ENCODE data around the gene UBC.
A peak's percentile ranks its signal among the peaks of the same experiment; 100 is the strongest.
"Not testable (repeated sequence)": the region's sequence is repeated elsewhere in the genome, so short reads cannot be mapped to it uniquely, and the experiment has no call there.

The UBC gene

GRCh38 chr12:124883263-124884130, 31.0 kb downstream of the UBC start:
- peak; percentile 42 for DNase-seq

- no peak for DNase-seq
These were observed 33.3 kb downstream of the UBC start for GRCh38 chr12:124881123-124881522.

- DNase-seq = not testable (repeated sequence)
These were observed 34.1 kb downstream of the UBC start for GRCh38 chr12:124880335-124880734.

- no peak for DNase-seq
These were observed 35.5 kb downstream of the UBC start for GRCh38 chr12:124878795-124879516.

GRCh38 chr12:124877423-124877822, 37.0 kb downstream of the UBC start:
- DNase-seq = no peak

- DNase-seq = no peak
These were observed 38.3 kb downstream of the UBC start for GRCh38 chr12:124876171-124876570.

- no peak for DNase-seq
These were observed 38.7 kb downstream of the UBC start for GRCh38 chr12:124875803-124876132.

GRCh38 chr12:124874988-124875802, 39.3 kb downstream of the UBC start:
- DNase-seq = no peak

GRCh38 chr12:124874188-124874587, 40.3 kb downstream of the UBC start:
- no peak for DNase-seq

GRCh38 chr12:124872068-124872719, 42.3 kb downstream of the UBC start:
- no peak for DNase-seq

- DNase-seq = no peak
These were observed 43.2 kb downstream of the UBC start for GRCh38 chr12:124871297-124871696.

GRCh38 chr12:124870515-124870914, 43.9 kb downstream of the UBC start:
- DNase-seq = no peak

GRCh38 chr12:124869059-124869665, 45.3 kb downstream of the UBC start:
- no peak for DNase-seq

- no peak for DNase-seq
These were observed 46.0 kb downstream of the UBC start for GRCh38 chr12:124868252-124869058.

GRCh38 chr12:124867401-124867930, 47.0 kb downstream of the UBC start:
- DNase-seq = peak; percentile 54

- DNase-seq = no peak
These were observed 47.5 kb downstream of the UBC start for GRCh38 chr12:124866883-124867400.

- DNase-seq = no peak
These were observed 48.1 kb downstream of the UBC start for GRCh38 chr12:124866195-124866882.

- DNase-seq = no peak
These were observed 48.7 kb downstream of the UBC start for GRCh38 chr12:124865728-124866127.

- DNase-seq = no peak
These were observed 50.1 kb downstream of the UBC start for GRCh38 chr12:124864326-124864752.

Measured in fibroblast of skin of back (primary cell).